ENCODE results near the gene IL1B.
A peak's percentile ranks its signal among the peaks of the same experiment; 100 is the strongest.

Gene IL1B

DNA sequence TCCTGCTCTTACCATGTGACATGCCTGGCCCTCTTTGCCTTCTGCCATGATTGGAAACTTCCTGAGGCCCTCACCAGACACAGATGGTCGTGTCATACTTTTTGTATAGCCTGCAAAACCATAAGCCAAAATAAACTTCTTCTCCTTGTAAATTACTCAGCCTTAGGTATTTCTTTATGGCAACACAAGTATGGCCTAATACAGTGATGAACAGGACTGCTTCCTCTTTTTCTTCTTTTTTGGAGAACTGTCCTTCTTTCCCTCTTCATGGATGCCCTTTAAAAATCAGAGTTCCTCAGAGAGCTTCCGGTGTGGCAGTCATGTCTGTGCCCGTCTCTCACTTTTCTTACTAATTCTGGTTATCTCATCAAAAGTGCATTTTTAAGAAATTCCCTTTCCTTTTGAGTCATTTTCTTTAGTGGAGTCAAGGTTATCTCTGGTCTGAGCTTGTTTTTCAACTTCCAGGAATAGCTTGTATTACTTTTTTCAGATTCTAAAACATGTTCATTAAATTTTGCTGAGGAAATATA lies 43.1 kb downstream of the IL1B start:
- Histone ChIP-seq H3K27ac (ENCODE audit: low read depth in 2 of 2, low read length in 2 of 2) (no peak overlapping the region), H3K27me3 (ENCODE audit: control insufficient read depth in 2 of 2, insufficient read depth in 2 of 2, low read length in 2 of 2) (no peaks in the 10 kb centered on the region), H3K36me3 (ENCODE audit: control insufficient read depth in 2 of 2, insufficient read depth in 2 of 2, low read length in 2 of 2) (no peaks in the 10 kb centered on the region), H3K4me3 (ENCODE audit: low read length in 2 of 2) (no peak overlapping the region), H3K9me3 (ENCODE audit: control insufficient read depth in 2 of 2, low read length in 2 of 2) (no peaks in the 10 kb centered on the region), H3K9ac (ENCODE audit: low read depth in 1 of 2, low read length in 2 of 2) (no peak overlapping the region), H3K4me1 (ENCODE audit: control insufficient read depth in 2 of 2, insufficient read depth in 2 of 2, low read length in 2 of 2) (peaks cover 4 to 5% of the 10 kb centered on the region in 2 donors)

DNA sequence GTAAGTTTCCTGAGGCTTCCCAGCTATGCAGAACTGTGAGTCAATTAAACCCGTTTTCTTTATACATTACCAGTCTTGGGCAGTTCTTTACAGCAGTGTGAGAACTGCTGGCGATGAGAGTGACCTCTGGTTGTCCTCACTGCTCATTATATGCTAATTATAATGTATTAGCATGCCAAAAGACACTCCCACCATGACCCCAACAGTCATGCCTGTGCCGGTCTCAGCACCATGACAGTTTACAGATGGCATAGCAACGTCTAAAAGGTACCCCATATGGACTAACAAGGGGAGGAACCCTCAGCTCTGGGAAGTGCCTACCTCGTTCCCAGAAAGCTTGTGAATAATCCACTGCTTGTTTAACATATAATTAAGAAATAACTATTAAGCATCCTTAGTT lies 44.2 kb downstream of the IL1B start:
- no peaks in the 10 kb centered on the region for H3K9me3 ChIP-seq (ENCODE audit: control insufficient read depth in 2 of 2, low read length in 2 of 2)
- H3K4me1 ChIP-seq (ENCODE audit: control insufficient read depth in 2 of 2, insufficient read depth in 2 of 2, low read length in 2 of 2), result peaks cover 4 to 5% of the 10 kb centered on the region in 2 donors
- H3K36me3 ChIP-seq (ENCODE audit: control insufficient read depth in 2 of 2, insufficient read depth in 2 of 2, low read length in 2 of 2), result no peaks in the 10 kb centered on the region
- H3K9ac ChIP-seq (ENCODE audit: low read depth in 1 of 2, low read length in 2 of 2), result no peak overlapping the region
- no peak overlapping the region for H3K27ac ChIP-seq (ENCODE audit: low read depth in 2 of 2, low read length in 2 of 2)
- no peaks in the 10 kb centered on the region for H3K27me3 ChIP-seq (ENCODE audit: control insufficient read depth in 2 of 2, insufficient read depth in 2 of 2, low read length in 2 of 2)
- H3K4me3 ChIP-seq (ENCODE audit: low read length in 2 of 2), result no peak overlapping the region

DNA sequence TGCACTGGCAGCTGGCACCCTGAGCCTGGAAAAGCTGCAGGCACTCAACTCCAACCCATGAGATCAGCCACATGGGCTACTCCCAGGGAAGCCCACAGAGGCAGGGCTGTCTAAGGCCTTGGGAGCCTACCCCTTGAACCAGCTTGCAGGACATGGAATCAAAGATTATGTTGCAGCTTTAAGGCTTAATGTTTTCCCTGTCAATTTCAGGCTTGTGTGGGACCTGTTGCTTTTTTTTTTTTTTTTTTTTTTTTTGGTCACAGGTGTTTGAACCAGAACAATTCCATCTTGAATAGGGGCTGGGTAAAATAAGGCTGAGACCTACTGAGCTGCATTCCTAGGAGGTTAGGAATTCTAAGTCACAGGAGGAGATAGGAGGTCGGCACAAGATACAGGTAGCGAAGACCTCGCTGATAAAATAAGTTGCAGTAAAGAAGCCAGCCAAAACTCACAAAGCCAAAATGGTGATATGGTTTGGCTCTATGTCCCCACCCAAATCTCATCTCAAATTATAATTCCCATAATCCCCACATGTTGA lies 44.8 kb downstream of the IL1B start:
- no peak overlapping the region for H3K9ac ChIP-seq (ENCODE audit: low read depth in 1 of 2, low read length in 2 of 2)
- no peaks in the 10 kb centered on the region for H3K27me3 ChIP-seq (ENCODE audit: control insufficient read depth in 2 of 2, insufficient read depth in 2 of 2, low read length in 2 of 2)
- peaks cover 4 to 5% of the 10 kb centered on the region in 2 donors for H3K4me1 ChIP-seq (ENCODE audit: control insufficient read depth in 2 of 2, insufficient read depth in 2 of 2, low read length in 2 of 2)
- no peaks in the 10 kb centered on the region for H3K36me3 ChIP-seq (ENCODE audit: control insufficient read depth in 2 of 2, insufficient read depth in 2 of 2, low read length in 2 of 2)
- H3K27ac ChIP-seq (ENCODE audit: low read depth in 2 of 2, low read length in 2 of 2), result no peak overlapping the region
- H3K4me3 ChIP-seq (ENCODE audit: low read length in 2 of 2), result no peak overlapping the region
- no peaks in the 10 kb centered on the region for H3K9me3 ChIP-seq (ENCODE audit: control insufficient read depth in 2 of 2, low read length in 2 of 2)

DNA sequence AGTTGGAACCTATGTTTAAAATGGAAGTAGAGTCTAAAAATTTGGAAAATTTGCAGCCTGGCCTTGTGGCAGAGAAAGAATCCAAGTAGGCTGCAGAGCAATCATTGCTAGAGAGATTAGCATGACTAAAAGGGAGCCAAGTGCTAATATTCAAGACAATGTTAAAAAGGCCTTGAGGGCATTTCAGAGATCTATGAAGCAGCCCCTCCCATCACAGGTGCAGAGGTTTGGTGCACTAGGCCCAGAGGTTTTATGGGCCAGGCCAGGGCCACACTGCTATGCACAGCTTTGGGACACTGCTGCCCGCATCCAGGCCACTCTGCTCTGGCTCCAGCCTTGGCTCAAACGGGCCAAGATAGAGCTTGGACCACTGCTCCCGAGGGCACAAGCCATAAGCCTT lies 45.6 kb downstream of the IL1B start:
- Histone ChIP-seq H3K4me3 (ENCODE audit: low read length in 2 of 2) (no peak overlapping the region), H3K9ac (ENCODE audit: low read depth in 1 of 2, low read length in 2 of 2) (no peak overlapping the region), H3K36me3 (ENCODE audit: control insufficient read depth in 2 of 2, insufficient read depth in 2 of 2, low read length in 2 of 2) (no peaks in the 10 kb centered on the region), H3K27ac (ENCODE audit: low read depth in 2 of 2, low read length in 2 of 2) (no peak overlapping the region), H3K9me3 (ENCODE audit: control insufficient read depth in 2 of 2, low read length in 2 of 2) (no peaks in the 10 kb centered on the region), H3K4me1 (ENCODE audit: control insufficient read depth in 2 of 2, insufficient read depth in 2 of 2, low read length in 2 of 2) (peaks cover 4 to 5% of the 10 kb centered on the region in 2 donors), H3K27me3 (ENCODE audit: control insufficient read depth in 2 of 2, insufficient read depth in 2 of 2, low read length in 2 of 2) (no peaks in the 10 kb centered on the region)

DNA sequence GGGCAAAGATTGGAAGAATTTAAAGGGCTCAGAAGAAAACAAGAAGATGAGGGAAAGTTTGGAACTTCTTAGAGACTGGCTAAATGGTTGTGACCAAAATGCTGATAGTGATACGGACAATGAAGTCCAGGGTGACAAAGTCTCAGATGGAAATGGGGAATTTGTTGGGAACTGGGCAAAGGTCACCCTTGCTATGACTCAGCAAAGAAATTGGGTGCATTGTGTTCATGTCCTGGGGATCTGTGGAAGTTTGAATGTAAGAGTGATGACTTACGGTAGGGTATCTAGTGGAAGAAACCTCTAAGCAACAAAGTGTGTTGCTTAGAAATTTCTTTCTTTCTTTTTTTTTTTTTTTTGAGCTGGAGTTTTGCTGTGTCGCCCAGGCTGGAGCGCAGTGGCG lies 46.3 kb downstream of the IL1B start:
- H3K4me1 ChIP-seq (ENCODE audit: control insufficient read depth in 2 of 2, insufficient read depth in 2 of 2, low read length in 2 of 2), result peaks cover 4 to 5% of the 10 kb centered on the region in 2 donors
- no peak overlapping the region for H3K9ac ChIP-seq (ENCODE audit: low read depth in 1 of 2, low read length in 2 of 2)
- H3K27me3 ChIP-seq (ENCODE audit: control insufficient read depth in 2 of 2, insufficient read depth in 2 of 2, low read length in 2 of 2), result no peaks in the 10 kb centered on the region
- no peak overlapping the region for H3K4me3 ChIP-seq (ENCODE audit: low read length in 2 of 2)
- no peaks in the 10 kb centered on the region for H3K9me3 ChIP-seq (ENCODE audit: control insufficient read depth in 2 of 2, low read length in 2 of 2)
- H3K36me3 ChIP-seq (ENCODE audit: control insufficient read depth in 2 of 2, insufficient read depth in 2 of 2, low read length in 2 of 2), result no peaks in the 10 kb centered on the region
- H3K27ac ChIP-seq (ENCODE audit: low read depth in 2 of 2, low read length in 2 of 2), result no peak overlapping the region

DNA sequence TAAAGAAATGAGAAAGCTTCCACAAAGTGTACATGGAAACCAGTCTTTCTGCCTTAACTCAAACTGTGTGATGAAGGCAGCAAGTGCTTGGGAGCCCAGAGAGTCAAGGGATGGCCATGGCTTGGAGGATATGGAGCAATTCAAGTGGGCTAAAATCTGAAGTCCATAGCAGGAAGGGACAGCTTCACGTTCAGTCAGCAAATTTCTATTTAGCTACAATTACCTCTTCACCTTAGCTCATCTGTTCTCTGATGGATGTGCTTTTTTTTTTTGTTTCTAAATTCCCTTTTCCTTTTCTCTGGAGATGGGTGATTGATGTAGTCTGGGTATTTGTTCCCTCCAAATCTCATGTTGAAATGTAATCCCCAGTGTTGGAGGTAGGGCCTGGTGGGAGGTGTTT lies 47.4 kb downstream of the IL1B start:
- Histone ChIP-seq H3K9me3 (ENCODE audit: control insufficient read depth in 2 of 2, low read length in 2 of 2) (no peaks in the 10 kb centered on the region), H3K4me1 (ENCODE audit: control insufficient read depth in 2 of 2, insufficient read depth in 2 of 2, low read length in 2 of 2) (no peaks in the 10 kb centered on the region), H3K27ac (ENCODE audit: low read depth in 2 of 2, low read length in 2 of 2) (no peak overlapping the region), H3K27me3 (ENCODE audit: control insufficient read depth in 2 of 2, insufficient read depth in 2 of 2, low read length in 2 of 2) (no peaks in the 10 kb centered on the region), H3K36me3 (ENCODE audit: control insufficient read depth in 2 of 2, insufficient read depth in 2 of 2, low read length in 2 of 2) (no peaks in the 10 kb centered on the region), H3K4me3 (ENCODE audit: low read length in 2 of 2) (no peak overlapping the region), H3K9ac (ENCODE audit: low read depth in 1 of 2, low read length in 2 of 2) (no peak overlapping the region)

DNA sequence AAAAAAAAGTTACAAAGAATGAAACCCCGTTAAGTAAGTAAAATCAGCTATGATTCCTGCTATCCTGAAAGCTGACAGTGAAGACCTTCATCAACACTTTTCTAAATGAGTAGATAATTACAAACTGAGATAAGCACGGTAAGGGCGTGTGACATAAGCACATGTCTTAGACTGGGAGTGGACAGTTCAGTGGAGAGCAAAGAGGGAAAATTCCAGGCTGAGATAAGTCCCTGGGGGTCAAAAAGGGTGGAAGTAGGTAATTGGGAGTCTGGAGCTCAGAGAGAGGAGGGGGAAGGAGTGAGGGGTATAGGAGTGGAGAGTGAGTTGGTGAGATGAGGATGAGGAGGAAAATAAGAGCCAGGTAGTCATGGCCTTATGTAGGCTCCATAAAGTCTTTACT lies 47.9 kb downstream of the IL1B start:
- no peaks in the 10 kb centered on the region for H3K36me3 ChIP-seq (ENCODE audit: control insufficient read depth in 2 of 2, insufficient read depth in 2 of 2, low read length in 2 of 2)
- H3K27me3 ChIP-seq (ENCODE audit: control insufficient read depth in 2 of 2, insufficient read depth in 2 of 2, low read length in 2 of 2), result no peaks in the 10 kb centered on the region
- no peak overlapping the region for H3K27ac ChIP-seq (ENCODE audit: low read depth in 2 of 2, low read length in 2 of 2)

DNA sequence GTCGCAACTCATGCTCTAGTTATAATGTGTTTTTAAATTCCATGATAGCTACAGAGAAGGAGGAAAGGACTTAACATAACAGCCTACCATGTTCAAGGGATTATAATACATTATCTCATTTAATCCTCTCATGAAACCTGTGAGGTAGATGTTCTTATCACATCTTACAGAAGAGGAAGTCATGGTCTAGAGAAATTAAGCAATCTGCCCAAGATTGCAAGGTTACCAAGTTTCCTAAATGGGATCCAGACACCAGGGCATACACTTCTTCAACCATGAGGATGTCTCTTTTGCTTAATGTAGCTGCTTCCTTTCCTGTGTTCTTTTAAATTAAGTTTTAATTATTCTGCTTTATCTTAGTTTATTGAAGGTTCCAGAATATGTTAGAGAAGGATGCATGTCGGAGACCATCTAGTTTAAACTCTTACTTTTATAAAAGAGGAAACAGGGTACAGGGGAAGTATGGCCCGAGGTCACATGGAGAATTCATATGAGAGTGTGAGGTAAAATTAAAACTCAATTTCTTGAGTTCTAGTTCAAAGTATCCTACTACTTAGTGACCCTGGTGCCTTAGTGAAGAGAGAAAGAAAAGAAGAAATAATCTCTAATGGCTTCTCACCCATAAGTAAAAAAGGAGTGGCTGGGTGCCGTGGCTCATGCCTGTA lies 48.7 kb downstream of the IL1B start:
- Histone ChIP-seq H3K27me3 (ENCODE audit: control insufficient read depth in 2 of 2, insufficient read depth in 2 of 2, low read length in 2 of 2) (no peaks in the 10 kb centered on the region), H3K9me3 (ENCODE audit: control insufficient read depth in 2 of 2, low read length in 2 of 2) (no peaks in the 10 kb centered on the region), H3K9ac (ENCODE audit: low read depth in 1 of 2, low read length in 2 of 2) (no peak overlapping the region), H3K36me3 (ENCODE audit: control insufficient read depth in 2 of 2, insufficient read depth in 2 of 2, low read length in 2 of 2) (no peaks in the 10 kb centered on the region), H3K27ac (ENCODE audit: low read depth in 2 of 2, low read length in 2 of 2) (no peak overlapping the region), H3K4me3 (ENCODE audit: low read length in 2 of 2) (no peak overlapping the region), H3K4me1 (ENCODE audit: control insufficient read depth in 2 of 2, insufficient read depth in 2 of 2, low read length in 2 of 2) (no peaks in the 10 kb centered on the region)

More for the DNA sequence above, 47.9 kb downstream of the IL1B start:
- Histone ChIP-seq H3K4me1 (ENCODE audit: control insufficient read depth in 2 of 2, insufficient read depth in 2 of 2, low read length in 2 of 2) (no peaks in the 10 kb centered on the region), H3K9ac (ENCODE audit: low read depth in 1 of 2, low read length in 2 of 2) (no peak overlapping the region), H3K4me3 (ENCODE audit: low read length in 2 of 2) (no peak overlapping the region), H3K9me3 (ENCODE audit: control insufficient read depth in 2 of 2, low read length in 2 of 2) (no peaks in the 10 kb centered on the region)

DNA sequence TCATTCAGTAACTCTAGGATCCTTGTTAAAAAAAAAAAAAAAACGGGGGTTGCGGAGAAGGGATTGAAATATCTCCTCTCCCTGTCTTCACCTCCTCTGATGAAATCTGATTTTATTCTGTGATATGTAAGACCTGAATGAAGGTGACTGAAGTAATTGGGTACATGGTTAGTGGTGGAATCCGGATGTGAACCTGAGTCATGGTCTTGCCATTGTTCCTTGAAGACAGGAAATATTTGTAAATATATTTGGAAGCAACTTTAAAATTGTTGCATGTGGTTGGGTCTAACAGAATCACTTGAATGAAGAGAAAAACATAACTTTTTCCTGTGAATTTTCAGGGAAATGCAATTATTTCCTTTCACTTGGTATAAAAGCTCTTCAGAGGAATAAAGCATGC lies 49.3 kb downstream of the IL1B start:
- Histone ChIP-seq H3K9me3 (ENCODE audit: control insufficient read depth in 2 of 2, low read length in 2 of 2) (no peaks in the 10 kb centered on the region), H3K4me1 (ENCODE audit: control insufficient read depth in 2 of 2, insufficient read depth in 2 of 2, low read length in 2 of 2) (no peaks in the 10 kb centered on the region), H3K27ac (ENCODE audit: low read depth in 2 of 2, low read length in 2 of 2) (no peak overlapping the region), H3K9ac (ENCODE audit: low read depth in 1 of 2, low read length in 2 of 2) (no peak overlapping the region), H3K4me3 (ENCODE audit: low read length in 2 of 2) (no peak overlapping the region), H3K36me3 (ENCODE audit: control insufficient read depth in 2 of 2, insufficient read depth in 2 of 2, low read length in 2 of 2) (no peaks in the 10 kb centered on the region), H3K27me3 (ENCODE audit: control insufficient read depth in 2 of 2, insufficient read depth in 2 of 2, low read length in 2 of 2) (no peaks in the 10 kb centered on the region)

DNA sequence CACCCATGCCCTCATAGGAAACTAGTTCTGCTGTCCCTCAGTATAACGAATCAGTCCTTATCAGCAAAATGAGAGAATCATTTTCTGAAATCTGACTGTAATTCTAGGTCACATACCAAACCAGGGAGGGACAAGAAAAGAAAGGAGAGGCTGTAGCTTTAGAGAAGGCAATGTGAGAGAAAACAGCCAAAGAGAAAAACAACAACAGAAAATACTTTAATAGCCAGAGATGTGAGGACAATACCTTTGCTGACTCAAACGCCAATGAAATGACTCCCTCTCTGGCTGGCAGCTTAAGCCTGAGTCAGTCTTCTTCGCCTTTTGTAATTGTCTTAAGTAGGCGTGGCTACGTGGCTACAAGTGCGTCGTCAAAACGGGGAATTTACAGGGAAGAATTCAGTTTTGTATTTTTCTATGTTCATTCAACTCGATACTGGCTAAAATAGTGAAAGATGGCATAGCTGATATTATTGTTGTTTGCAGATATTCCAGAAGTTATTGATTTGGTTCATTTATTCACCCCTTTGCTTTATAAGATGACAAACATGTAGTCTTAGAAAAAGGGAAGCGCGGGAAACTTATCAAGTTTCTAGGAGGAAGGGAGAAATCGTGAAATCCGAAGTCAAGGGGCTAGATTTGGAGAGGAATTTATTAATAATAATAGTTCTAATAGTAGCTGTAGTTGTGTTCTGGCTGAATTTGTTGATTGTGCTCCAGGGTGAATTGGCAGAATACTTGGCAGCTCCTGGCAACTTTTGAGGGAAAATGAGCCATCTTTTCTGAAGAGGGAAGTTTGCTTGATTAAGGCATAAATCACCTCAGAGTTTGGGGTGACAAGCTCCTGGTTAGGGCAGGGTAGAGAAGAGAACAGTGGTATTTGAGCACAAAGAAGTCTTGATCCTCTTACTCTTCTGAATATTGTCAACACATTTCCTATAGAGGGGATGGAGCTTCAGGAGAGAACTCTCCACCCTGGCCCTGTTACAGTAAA lies 52.1 kb downstream of the IL1B start, which contains the start of gene IL1A:
Gene IL1A (minus strand): TSS at position 295 of the 991 bp plus-strand sequence. CDS start 723 bp downstream, outside the sequence.
- Histone ChIP-seq H3K4me1 (ENCODE audit: control insufficient read depth in 2 of 2, insufficient read depth in 2 of 2, low read length in 2 of 2) (no peaks in the 10 kb centered on the region), H3K9me3 (ENCODE audit: control insufficient read depth in 2 of 2, low read length in 2 of 2) (no peaks in the 10 kb centered on the region), H3K36me3 (ENCODE audit: control insufficient read depth in 2 of 2, insufficient read depth in 2 of 2, low read length in 2 of 2) (no peaks in the 10 kb centered on the region), H3K4me3 (ENCODE audit: low read length in 2 of 2) (peak within 1 kb of the TSS in 1 of 2 donors; percentile 21), H3K27ac (ENCODE audit: low read depth in 2 of 2, low read length in 2 of 2) (no peak within 1 kb of the TSS), H3K9ac (ENCODE audit: low read depth in 1 of 2, low read length in 2 of 2) (no peak within 1 kb of the TSS), H3K27me3 (ENCODE audit: control insufficient read depth in 2 of 2, insufficient read depth in 2 of 2, low read length in 2 of 2) (no peaks in the 10 kb centered on the region)
